OCI-LY3 (cell line): ENCODE measurements around the gene DDX24.

Experiments used
- H2AFZ ChIP-seq: fragments of 200-600, 300-600 bp; shearing (Covaris generic); 2 replicates; pipeline ENCODE4 v1.6.0; 2014; ENCODE audit warnings: antibody characterized with exemption, low read depth, low read length
- H3K27ac ChIP-seq: fragments of 200-600, 300-600 bp; sonication (generic); 2 replicates; pipeline ENCODE4 v1.5.1; 2014; ENCODE audit warnings: mild to moderate bottlenecking, low read length, moderate library complexity, mixed read lengths
- H3K27me3 ChIP-seq: fragments of 200-600, 300-600 bp; sonication (generic); 2 replicates; pipeline ENCODE4 v1.6.1; 2014; ENCODE audit warnings: low read depth, low read length, mixed read lengths
- H3K36me3 ChIP-seq: fragments of 200-600, 300-600 bp; sonication (generic); replicated peaks from 2 replicates; pipeline ENCODE3; 2014; ENCODE audit warnings: low read depth, low read length, mixed read lengths
- H3K4me1 ChIP-seq: fragments of 300-600, 200-600 bp; sonication (generic); 2 replicates; pipeline ENCODE4 v1.6.1; 2014; ENCODE audit warnings: low read length, mixed read lengths
- H3K4me2 ChIP-seq: fragments of 200-600, 300-600 bp; sonication (generic); 2 replicates; pipeline ENCODE4 v1.6.1; 2014; ENCODE audit warnings: low read length, mixed read lengths
- H3K4me3 ChIP-seq: fragments of 300-600, 200-600 bp; sonication (generic); 2 replicates; pipeline ENCODE4 v1.5.1; 2014; ENCODE audit warnings: antibody characterized with exemption, mild to moderate bottlenecking, low read length, moderate library complexity
- H3K79me2 ChIP-seq: fragments of 300-600, 200-600 bp; shearing (Covaris generic); 2 replicates; pipeline ENCODE4 v1.6.1; 2014; ENCODE audit warnings: mild to moderate bottlenecking, low read length, mixed read lengths
- H3K9ac ChIP-seq: fragments of 300-600, 200-600 bp; shearing (Covaris generic); 2 replicates; pipeline ENCODE4 v1.6.0; 2014; ENCODE audit warnings: mild to moderate bottlenecking, low read length, moderate library complexity
- H3K9me3 ChIP-seq: fragments of 200-600, 300-600 bp; shearing (Covaris generic); 2 replicates; pipeline ENCODE4 v1.6.1; 2014; ENCODE audit warnings: low read length, mixed read lengths; ENCODE audit not compliant: insufficient read depth
- H4K20me1 ChIP-seq: fragments of 200-600, 300-600 bp; sonication (generic); 2 replicates; pipeline ENCODE4 v1.6.1; 2016; ENCODE audit warnings: low read length, mixed read lengths; ENCODE audit not compliant: insufficient read depth
- CTCF ChIP-seq: fragments of 200-600, 300-600 bp; sonication (generic); IDR thresholded peaks from 2 replicates; pipeline ENCODE4 v1.5.1; 2014; ENCODE audit warnings: antibody characterized with exemption, low read length, low read depth
- EZH2phosphoT487 ChIP-seq: fragments of 200-600 bp; shearing (Covaris generic); IDR thresholded peaks from 2 replicates; pipeline ENCODE4 v1.6.1; 2018; ENCODE audit warnings: antibody characterized with exemption, mixed run types, low read depth

Gene DDX24

GRCh38 chr14:94093418-94093817 lies 12.4 kb upstream of the DDX24 start:
- H3K9ac ChIP-seq = no peak overlapping the region
- no peaks in the 10 kb centered on the region for H3K9me3 ChIP-seq
- H3K36me3 ChIP-seq = no peaks in the 10 kb centered on the region
- no peak for TF ChIP-seq CTCF
- TF ChIP-seq EZH2phosphoT487 = no peak
- H3K79me2 ChIP-seq = no peaks in the 10 kb centered on the region
- no peak overlapping the region for H3K4me3 ChIP-seq
- no peaks in the 10 kb centered on the region for H3K4me1 ChIP-seq
- no peak overlapping the region for H3K27ac ChIP-seq
- no peaks in the 10 kb centered on the region for H3K27me3 ChIP-seq
- no peak overlapping the region for H3K4me2 ChIP-seq
- H2AFZ ChIP-seq = no peak overlapping the region
- H4K20me1 ChIP-seq = no peaks in the 10 kb centered on the region

GRCh38 chr14:94089479-94089878 lies 8.5 kb upstream of the DDX24 start:
- Histone ChIP-seq H3K9ac (no peak overlapping the region), H3K4me3 (no peak overlapping the region), H3K79me2 (no peaks in the 10 kb centered on the region), H3K27me3 (no peaks in the 10 kb centered on the region), H3K36me3 (no peaks in the 10 kb centered on the region), H3K4me1 (no peaks in the 10 kb centered on the region), H2AFZ (no peak overlapping the region), H3K4me2 (no peak overlapping the region), H4K20me1 (no peaks in the 10 kb centered on the region), H3K27ac (no peak overlapping the region), H3K9me3 (no peaks in the 10 kb centered on the region)
- TF ChIP-seq EZH2phosphoT487 (no peak), CTCF (no peak)

- Histone ChIP-seq H3K4me1 (no peaks in the 10 kb centered on the region), H3K9me3 (no peaks in the 10 kb centered on the region), H2AFZ (no peak overlapping the region), H3K79me2 (no peaks in the 10 kb centered on the region), H3K36me3 (no peaks in the 10 kb centered on the region), H4K20me1 (no peaks in the 10 kb centered on the region), H3K27ac (no peak overlapping the region), H3K9ac (no peak overlapping the region), H3K4me2 (no peak overlapping the region), H3K4me3 (no peak overlapping the region), H3K27me3 (no peaks in the 10 kb centered on the region)
- TF ChIP-seq CTCF = no peak
- TF ChIP-seq EZH2phosphoT487 = no peak
Measured at GRCh38 chr14:94088516-94088915, 7.5 kb upstream of the DDX24 start.

GRCh38 chr14:94087891-94088290 lies 6.9 kb upstream of the DDX24 start:
- Histone ChIP-seq H2AFZ (no peak overlapping the region), H3K4me2 (no peak overlapping the region), H3K27me3 (no peaks in the 10 kb centered on the region), H3K36me3 (no peaks in the 10 kb centered on the region), H3K79me2 (no peaks in the 10 kb centered on the region), H3K9ac (no peak overlapping the region), H3K4me3 (no peak overlapping the region), H3K27ac (no peak overlapping the region), H4K20me1 (no peaks in the 10 kb centered on the region), H3K9me3 (no peaks in the 10 kb centered on the region), H3K4me1 (no peaks in the 10 kb centered on the region)
- no peak for TF ChIP-seq EZH2phosphoT487
- no peak for TF ChIP-seq CTCF
